ENCODE measurements around the gene EPRS1.

GRCh38 chr1:220001095-220001501, 45.2 kb downstream of the EPRS1 start:
- TF ChIP-seq SIN3A (IDR thresholded peaks at IDR 0.05; ENCODE audit: borderline replicate concordance, insufficient read depth, low read length) (no peak), POLR2AphosphoS5 (IDR thresholded peaks at IDR 0.05; ENCODE audit: low read depth, low read length) (no peak), TAF1 (IDR thresholded peaks at IDR 0.05; ENCODE audit: borderline replicate concordance, insufficient read depth, low read length) (no peak)

Data from PFSK-1 (cell line).